Measurements from ENCODE around the gene ADA.

- TF ChIP-seq POLR2AphosphoS5 (IDR thresholded peaks at IDR 0.05) (no peak), CTCF (IDR thresholded peaks at IDR 0.05) (no peak), POLR2A (IDR thresholded peaks at IDR 0.05) (no peak)
These were observed 1.5 kb downstream of the ADA start for GRCh38 chr20:44649976-44650375.
